Measurements from ENCODE around the gene PEAR1. TPM values are rescaled to one million over a fixed set of nuclear protein-coding genes. Genes with fewer than 3 reads are reported as not detected.

PEAR1 gene
- total and polyA plus RNA-seq, 2 donors (not counting 1 experiment from before 2014, with no cell fraction given): 0.03 TPM; not detected in 1

DNA sequence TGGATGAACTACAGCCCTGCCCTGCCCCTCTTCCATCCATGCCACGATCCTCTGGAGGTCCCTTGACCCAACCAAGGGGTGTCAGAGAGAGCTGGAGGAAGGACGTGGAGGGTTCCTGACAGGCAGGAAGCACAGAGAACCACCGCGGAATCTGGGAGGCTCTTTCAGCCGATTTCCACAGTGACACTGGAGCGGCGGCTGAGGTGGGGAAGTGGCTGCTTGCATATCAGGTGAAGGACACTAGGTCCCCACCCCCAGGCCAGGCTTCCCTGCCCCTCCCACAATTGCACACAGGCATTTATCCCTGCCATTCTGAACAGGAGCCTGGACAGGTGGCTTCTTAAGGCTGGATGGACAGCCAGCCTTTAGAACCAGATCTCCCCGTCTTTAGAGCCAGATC lies 44.4 kb downstream of the PEAR1 start:
- H3K4me2 ChIP-seq (replicated peaks; ENCODE audit: low read depth, low read length, poor library complexity, severe bottlenecking): no peak overlapping the region
- ATAC-seq (ENCODE audit: low read depth) (no peak), DNase-seq (no peak)
- no peaks in the 10 kb centered on the region for H3K4me1 ChIP-seq (ENCODE audit: control insufficient read depth in 2 of 2, insufficient read depth in 2 of 2, low read length in 2 of 2)
- TF ChIP-seq, protein P1, sequence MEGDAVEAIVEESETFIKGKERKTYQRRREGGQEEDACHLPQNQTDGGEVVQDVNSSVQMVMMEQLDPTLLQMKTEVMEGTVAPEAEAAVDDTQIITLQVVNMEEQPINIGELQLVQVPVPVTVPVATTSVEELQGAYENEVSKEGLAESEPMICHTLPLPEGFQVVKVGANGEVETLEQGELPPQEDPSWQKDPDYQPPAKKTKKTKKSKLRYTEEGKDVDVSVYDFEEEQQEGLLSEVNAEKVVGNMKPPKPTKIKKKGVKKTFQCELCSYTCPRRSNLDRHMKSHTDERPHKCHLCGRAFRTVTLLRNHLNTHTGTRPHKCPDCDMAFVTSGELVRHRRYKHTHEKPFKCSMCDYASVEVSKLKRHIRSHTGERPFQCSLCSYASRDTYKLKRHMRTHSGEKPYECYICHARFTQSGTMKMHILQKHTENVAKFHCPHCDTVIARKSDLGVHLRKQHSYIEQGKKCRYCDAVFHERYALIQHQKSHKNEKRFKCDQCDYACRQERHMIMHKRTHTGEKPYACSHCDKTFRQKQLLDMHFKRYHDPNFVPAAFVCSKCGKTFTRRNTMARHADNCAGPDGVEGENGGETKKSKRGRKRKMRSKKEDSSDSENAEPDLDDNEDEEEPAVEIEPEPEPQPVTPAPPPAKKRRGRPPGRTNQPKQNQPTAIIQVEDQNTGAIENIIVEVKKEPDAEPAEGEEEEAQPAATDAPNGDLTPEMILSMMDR (IDR thresholded peaks at IDR 0.05): no peak
- TF ChIP-seq EZH2 (IDR thresholded peaks at IDR 0.05; ENCODE audit: borderline replicate concordance, insufficient read depth, low read depth, low read length, poor library complexity, severe bottlenecking): no peak
- no peak overlapping the region for H3K4me3 Mint-ChIP-seq
- H3K27ac Mint-ChIP-seq: no peak overlapping the region
- no peak overlapping the region for H3K27ac ChIP-seq (ENCODE audit: low read length in 2 of 2)
- ChIA-PET CTCF (no interaction called here), POLR2A (no interaction called here)
- no peak overlapping the region for H3K9ac ChIP-seq (ENCODE audit: low read length)
- 87% methylated on average over 5 of the region's 8 CpGs for WGBS (ENCODE audit: insufficient coverage)
- no peak overlapping the region for H2AFZ ChIP-seq (ENCODE audit: insufficient read depth, low read depth, low read length, poor library complexity, severe bottlenecking)
- H3K36me3 ChIP-seq (replicated peaks in 1 of 2; ENCODE audit: control extremely low read depth in 1 of 2, control insufficient read depth in 1 of 2, extremely low read depth in 1 of 2, insufficient read depth in 2 of 2, low read length in 1 of 2): no peaks in the 10 kb centered on the region
- no peaks in the 10 kb centered on the region for H4K20me1 ChIP-seq (ENCODE audit: control insufficient read depth, insufficient read depth, low read length, poor library complexity, severe bottlenecking)
- no peaks in the 10 kb centered on the region for H3K9me3 ChIP-seq (ENCODE audit: control extremely low read depth in 1 of 3, control insufficient read depth in 2 of 3, insufficient read depth in 1 of 3, low read length in 2 of 3)
- H3K4me1 Mint-ChIP-seq: no peaks in the 10 kb centered on the region
- intact Hi-C loops (cut with micrococcal nuclease): no loop called here
- H3K27me3 ChIP-seq (replicated peaks in 1 of 4; ENCODE audit: control extremely low read depth in 1 of 4, control insufficient read depth in 3 of 4, insufficient read depth in 4 of 4, low read length in 3 of 4): peaks cover 0 to 2% (median 0%) of the 10 kb centered on the region in 4 experiments
- H3K9me3 Mint-ChIP-seq (ENCODE audit: insufficient read depth): no peaks in the 10 kb centered on the region
- no peak overlapping the region for H3K4me3 ChIP-seq (ENCODE audit: control extremely low read depth in 1 of 5, extremely low read depth in 1 of 5, insufficient read depth in 1 of 5, low read depth in 2 of 5, low read length in 4 of 5)
- H3K27me3 Mint-ChIP-seq: peaks cover 16% of the 10 kb centered on the region
- H3K79me2 ChIP-seq (ENCODE audit: control insufficient read depth, insufficient read depth, low read length): no peaks in the 10 kb centered on the region

DNA sequence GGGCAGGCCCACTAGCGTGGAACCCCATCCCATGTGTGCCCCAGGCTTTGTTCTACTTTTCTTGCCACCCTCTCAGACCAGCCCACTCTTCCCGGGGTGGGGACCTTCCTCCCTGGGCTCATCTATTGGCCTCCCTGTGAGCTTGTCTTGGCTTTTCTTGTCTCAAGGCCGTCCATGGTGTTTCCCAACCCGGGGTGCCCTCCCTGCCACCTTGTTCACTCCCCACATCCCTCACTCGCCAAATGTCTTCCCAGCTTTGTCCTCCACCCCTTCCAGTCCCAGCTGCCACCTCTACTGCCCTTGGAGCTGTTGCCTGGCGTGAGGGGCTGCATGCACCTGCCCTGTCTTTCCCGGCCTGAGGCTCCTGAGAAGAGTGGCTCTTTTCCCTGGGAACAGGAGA lies 45.3 kb downstream of the PEAR1 start:
- no peaks in the 10 kb centered on the region for H3K4me1 ChIP-seq (ENCODE audit: control insufficient read depth in 2 of 2, insufficient read depth in 2 of 2, low read length in 2 of 2)
- H3K9ac ChIP-seq (ENCODE audit: low read length): no peak overlapping the region
- DNase-seq: no peak
- TF ChIP-seq, protein P1 (IDR thresholded peaks at IDR 0.05): no peak
- H3K27ac Mint-ChIP-seq: no peak overlapping the region
- no peak overlapping the region for H3K4me3 Mint-ChIP-seq
- ChIA-PET POLR2A (no interaction called here), CTCF (no interaction called here)
- no peaks in the 10 kb centered on the region for H3K79me2 ChIP-seq (ENCODE audit: control insufficient read depth, insufficient read depth, low read length)
- no peaks in the 10 kb centered on the region for H3K9me3 Mint-ChIP-seq (ENCODE audit: insufficient read depth)
- WGBS (ENCODE audit: insufficient coverage): 85% methylated on average over 7 of the region's 7 CpGs
- no peak overlapping the region for H3K4me3 ChIP-seq (ENCODE audit: control extremely low read depth in 1 of 5, extremely low read depth in 1 of 5, insufficient read depth in 1 of 5, low read depth in 2 of 5, low read length in 4 of 5)
- H3K27me3 ChIP-seq (replicated peaks in 1 of 4; ENCODE audit: control extremely low read depth in 1 of 4, control insufficient read depth in 3 of 4, insufficient read depth in 4 of 4, low read length in 3 of 4): no peaks in the 10 kb centered on the region
- no peaks in the 10 kb centered on the region for H3K4me1 Mint-ChIP-seq
- intact Hi-C loops (cut with micrococcal nuclease): no loop called here
- no peak overlapping the region for H3K27ac ChIP-seq (ENCODE audit: low read length in 2 of 2)
- H2AFZ ChIP-seq (ENCODE audit: insufficient read depth, low read depth, low read length, poor library complexity, severe bottlenecking): no peak overlapping the region
- no peak for ATAC-seq (ENCODE audit: low read depth)
- H3K4me2 ChIP-seq (replicated peaks; ENCODE audit: low read depth, low read length, poor library complexity, severe bottlenecking): no peak overlapping the region
- no peaks in the 10 kb centered on the region for H3K9me3 ChIP-seq (ENCODE audit: control extremely low read depth in 1 of 3, control insufficient read depth in 2 of 3, insufficient read depth in 1 of 3, low read length in 2 of 3)
- peaks cover 0 to 2% of the 10 kb centered on the region in 2 experiments for H3K36me3 ChIP-seq (replicated peaks in 1 of 2; ENCODE audit: control extremely low read depth in 1 of 2, control insufficient read depth in 1 of 2, extremely low read depth in 1 of 2, insufficient read depth in 2 of 2, low read length in 1 of 2)
- H3K27me3 Mint-ChIP-seq: peaks cover 10% of the 10 kb centered on the region
- no peaks in the 10 kb centered on the region for H4K20me1 ChIP-seq (ENCODE audit: control insufficient read depth, insufficient read depth, low read length, poor library complexity, severe bottlenecking)

Data from B cell (primary cell).